GM19468 (cell line): ENCODE results near the gene MEGF11.

Experiments
- ATAC-seq: cut with Tn5 transposase; IDR thresholded peaks from one replicate; pipeline ENCODE4 v1.9.1; 2021; ENCODE audit warnings: mild to moderate bottlenecking, moderate library complexity, moderate number of reproducible peaks; ENCODE audit not compliant: unreplicated experiment; ENCODE audit errors: extremely low read depth

The MEGF11 gene

DNA sequence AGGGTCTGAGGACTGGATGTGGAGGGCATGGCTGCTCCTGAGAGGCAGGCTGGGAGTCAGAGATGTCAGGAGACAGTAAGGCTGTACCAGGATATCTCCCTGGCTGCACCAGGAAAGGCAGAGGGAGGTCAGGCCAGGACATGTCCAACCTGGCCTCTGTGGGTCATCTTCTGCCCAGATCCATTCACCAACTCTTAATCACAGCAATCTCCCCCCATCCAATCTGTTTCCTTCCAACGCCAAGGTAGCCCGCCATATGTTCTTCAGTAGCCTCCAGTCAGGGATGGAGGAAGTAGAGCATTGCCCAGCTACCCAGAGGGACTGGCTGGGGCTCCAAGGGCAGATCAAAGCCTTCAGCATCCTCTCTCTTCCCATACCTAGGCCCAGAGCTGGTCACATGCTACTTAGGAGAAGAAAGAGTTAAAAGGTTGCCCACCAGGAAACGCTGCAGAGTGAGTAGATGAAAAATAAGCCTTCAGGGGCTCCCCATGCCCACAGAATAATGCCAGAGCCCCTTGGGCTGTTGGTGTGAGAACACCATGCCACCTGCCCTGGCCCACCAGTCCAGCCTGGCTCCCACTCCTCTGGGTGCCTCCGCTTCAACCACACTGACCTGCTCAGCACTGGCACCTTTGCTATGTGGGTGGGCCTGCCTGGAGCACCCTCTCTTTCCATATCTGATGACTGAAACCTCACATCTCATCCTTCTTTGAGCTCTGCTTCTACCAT is 176.8 kb downstream of the MEGF11 start:
- ATAC-seq, result no peak

DNA sequence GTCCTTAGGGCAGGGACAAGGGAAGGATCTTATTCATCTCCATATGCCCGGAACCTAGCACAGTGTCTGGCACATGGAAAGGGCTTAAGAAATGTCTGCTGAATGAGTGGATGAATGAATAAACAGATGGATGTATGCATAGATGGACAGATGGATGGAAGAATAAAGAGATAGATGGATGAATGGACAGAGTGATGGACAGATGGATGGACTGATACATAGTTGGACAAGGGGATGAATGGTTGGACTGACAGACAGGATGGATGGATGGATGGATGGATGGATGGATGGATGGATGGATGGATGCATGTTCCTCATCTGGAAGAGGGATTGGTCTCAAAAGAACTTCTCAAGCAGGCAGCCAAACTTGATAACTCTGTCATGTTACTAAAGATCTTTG is 177.6 kb downstream of the MEGF11 start:
- no peak for ATAC-seq

DNA sequence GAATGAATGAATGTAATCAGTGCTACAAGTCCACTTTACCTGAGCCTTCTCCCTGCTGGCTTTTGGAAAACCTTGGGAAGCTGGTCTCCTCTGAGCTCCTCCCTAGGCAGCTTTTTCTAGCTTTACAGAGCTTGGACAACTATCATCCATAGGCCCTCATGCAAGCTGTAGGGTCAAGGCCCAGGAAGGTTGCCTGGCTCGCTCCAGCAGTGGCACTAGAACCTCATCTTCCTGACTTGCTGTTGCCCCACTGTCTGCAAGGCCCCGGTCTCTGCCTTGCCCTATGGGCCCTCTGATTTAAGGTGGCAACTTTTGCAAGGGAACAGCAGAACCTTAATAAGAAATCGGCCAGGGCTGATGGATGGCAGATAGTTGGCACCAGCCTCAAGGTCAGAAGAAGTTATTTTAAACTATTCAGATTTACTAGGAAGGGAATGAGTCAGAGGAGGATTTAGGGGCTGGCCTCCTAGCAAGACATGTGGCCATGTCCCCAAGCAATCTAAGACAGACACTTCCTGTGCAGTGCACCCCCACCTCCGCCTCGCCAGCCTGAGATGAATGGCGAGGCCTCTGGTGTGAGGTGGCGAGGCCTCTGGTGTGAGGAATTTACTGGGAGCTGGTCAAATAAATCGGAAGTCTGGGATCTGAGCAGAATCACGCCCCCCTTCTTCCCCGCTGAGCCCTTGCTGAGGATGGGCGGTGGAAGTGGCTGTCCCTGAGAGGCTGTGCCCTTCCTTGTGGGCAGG is 180.8 kb downstream of the MEGF11 start:
- no peak for ATAC-seq

DNA sequence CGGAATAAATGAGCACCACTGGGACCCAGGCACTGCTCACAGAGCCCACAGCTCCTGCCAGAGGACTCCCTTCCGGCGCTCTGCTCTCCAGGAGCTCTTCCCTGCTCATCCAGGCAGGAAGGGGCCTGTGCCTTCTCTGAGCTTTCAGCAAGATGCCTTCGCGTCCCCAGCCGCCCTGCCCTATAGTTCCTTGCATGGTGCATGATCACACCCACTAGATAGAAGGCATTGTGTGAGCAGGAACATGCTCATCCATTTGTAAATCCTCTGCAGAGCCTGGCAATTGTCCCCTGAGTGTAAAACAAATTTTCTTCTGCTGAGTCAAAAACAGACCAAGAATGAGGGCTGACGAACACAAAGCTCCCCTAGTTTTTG is 181.6 kb downstream of the MEGF11 start:
- ATAC-seq, result no peak

DNA sequence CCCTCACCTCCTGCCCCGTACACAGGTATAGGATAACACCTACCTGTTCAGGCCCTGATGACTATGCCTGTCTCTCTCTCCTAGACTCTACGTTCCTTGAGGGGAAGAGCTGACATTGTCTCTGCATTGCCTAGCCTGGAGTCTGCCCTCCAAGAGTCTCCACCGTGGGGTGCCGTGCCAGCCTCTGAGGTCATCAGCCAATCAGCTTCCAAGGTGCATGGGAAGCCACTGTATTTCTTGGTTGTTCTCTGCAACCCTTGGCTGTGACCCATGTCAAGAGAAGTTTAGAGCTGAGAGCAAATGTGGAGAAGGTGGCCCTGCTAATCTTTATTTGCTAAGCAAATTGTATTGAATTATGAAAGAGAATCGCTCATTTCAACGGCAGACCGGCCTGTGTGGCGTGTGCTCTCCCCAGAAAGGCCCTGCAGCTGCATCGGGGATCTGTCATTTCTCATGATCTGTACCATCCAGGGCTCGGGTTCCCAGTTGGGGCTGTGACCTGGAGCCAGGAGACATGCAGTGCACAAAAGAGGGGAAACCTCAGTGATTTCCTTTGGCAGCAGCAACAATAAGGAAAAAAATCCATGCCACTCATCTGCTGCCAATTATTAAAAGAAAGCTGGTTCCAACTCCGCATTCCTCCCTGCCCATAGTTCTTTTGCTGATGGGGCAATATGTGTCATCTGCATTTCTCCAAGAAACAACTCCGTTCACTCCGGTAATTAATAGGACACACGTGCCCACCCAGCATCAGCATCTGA is 182.2 kb downstream of the MEGF11 start:
- ATAC-seq, result no peak

DNA sequence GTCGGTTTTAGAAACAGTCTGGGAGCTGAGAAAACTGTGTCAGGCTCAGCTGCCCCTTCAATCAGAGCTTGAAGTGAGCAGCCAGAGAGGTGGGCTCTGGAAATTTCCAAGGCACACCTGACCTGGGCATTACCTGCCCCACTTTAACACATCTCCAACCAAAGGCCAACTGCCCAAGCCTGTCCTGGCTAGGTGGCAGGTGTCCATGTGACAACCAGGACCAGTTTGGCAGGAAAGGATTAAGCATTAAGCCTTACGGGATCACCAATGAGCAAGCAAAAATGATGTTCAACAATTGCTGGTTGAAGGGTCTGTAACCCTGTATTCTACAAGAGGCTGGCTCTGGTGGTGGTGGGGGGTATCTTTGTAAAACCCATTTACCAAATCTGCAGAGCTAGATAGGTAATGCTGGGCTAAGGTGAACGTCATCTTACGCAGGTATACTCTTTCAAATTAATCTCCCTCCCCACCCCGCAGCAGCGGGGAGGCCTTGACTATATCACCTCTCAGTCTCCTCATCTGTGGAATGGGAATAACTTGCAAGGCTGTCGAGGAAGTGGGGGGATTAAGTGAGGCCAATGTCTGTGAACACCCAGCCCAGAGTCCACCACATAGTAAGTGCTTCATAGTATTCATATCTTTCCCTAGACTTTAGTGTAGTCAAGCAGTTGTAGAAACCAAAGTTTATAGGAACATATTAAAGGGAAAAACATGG is 183.2 kb downstream of the MEGF11 start:
- ATAC-seq, result no peak

DNA sequence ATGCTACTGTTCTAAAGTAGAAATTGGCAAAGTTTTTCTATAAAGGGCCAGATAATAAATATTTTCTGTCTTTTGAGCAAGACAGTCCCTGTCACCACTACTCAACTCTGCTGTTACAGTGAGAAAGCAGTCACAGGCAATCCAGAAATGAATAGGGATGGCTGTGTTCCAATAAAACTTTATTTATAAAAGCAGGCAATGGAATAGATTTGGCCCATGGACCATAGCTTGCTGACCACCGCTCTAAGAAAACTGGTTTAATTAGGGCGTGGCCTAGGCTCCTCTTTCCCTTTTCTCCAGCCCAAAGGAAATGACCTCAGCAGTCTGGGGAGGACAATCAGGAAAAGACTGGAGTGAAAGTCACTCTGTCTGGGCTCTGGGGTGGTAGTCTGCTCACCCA is 183.8 kb downstream of the MEGF11 start:
- no peak for ATAC-seq

DNA sequence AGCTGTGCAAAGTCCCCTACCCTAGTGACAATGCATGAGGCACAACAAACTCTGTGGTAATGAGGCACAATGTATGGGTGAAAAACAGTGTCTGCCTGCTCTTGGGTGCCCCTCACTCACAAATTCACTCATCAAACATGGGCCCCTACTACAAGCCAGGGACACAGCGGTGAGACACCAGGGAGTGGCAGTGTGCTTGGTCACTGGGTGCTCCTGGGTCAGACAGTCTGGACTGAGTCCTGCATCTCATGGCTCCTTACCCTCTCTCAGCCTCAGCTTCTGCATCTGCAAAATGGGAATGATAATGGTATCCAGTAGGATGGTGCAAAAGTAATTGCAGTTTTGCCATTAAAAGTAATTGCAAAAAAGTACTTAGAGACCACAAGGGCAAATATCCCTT is 184.7 kb downstream of the MEGF11 start:
- no peak for ATAC-seq

DNA sequence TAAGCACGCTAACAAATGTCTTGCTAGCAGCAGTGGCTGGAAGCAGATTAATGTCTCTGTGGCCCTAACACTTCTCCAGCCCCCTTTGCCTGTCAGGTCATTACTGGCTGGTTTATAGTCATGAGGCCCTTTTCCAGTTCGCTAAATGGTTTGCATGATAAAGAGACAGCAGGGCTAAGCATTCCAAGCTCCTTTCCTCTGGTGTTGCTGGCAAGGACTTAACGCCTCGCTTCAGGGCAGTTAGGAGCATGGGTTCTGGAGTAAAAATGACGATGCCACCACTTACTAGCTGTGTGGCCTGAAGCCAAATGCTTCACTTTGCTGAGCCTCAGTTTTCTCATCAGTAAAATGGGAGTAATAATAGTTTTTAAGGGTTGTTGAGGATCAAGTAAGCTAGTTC is 185.9 kb downstream of the MEGF11 start:
- ATAC-seq, result no peak

DNA sequence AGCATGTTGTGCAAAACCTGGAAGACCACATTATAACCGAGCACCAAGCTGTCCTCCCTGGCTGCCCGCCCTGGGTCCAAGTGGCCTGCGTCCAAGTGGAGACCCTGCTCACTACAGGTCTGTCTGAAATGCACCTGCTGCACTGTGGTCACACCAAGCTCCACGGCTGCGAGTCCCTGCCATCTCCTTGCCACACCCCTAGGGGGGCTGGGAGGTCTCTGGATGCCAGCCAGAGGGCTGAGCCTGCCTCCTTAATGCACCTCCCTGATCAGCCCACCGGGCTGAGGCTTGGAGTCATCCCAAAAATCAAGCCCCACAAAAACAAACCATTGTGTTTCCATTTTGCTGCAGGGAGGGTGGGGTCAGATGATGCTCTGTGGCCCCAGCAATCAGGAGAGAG is 187.1 kb downstream of the MEGF11 start:
- ATAC-seq, result no peak

DNA sequence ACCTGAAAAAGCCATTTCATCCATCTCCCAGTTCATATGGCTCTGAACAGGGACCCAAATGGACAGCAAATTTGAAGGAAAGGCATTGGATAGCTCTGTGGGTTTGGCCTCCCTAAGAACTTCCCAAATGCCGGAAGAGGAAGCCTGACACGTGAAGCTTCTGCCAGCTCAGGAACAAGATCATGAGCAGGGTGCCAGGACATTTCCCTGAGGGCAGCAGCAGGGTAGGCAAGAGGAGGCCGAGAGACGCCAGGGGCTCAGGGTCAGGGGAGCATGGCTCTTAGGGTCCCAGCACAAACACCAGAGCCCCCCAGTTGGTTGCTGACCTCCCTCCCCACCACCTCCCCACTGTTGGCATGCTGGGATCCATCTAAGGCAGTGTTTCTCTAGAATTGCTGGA is 187.5 kb downstream of the MEGF11 start:
- ATAC-seq, result no peak

DNA sequence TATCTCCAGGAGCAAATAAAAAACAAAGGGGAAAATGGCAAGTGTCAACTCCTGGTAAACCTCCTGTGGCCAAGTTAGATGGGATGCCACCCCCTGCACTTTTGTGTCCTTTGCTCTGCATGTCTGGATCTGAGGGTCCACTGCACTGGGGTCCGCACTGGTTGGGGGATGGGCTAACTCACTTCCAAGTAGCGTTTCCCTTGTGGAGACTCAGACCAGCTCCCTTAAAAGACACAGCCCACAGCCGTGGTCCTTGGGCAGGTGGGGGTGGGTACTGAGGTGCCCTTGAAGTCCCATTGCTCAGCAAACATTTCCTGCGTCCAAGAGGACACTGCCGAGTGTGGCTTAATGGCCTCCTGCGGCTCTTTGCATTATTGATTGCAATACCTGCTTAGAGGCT is 188.2 kb downstream of the MEGF11 start:
- no peak for ATAC-seq

DNA sequence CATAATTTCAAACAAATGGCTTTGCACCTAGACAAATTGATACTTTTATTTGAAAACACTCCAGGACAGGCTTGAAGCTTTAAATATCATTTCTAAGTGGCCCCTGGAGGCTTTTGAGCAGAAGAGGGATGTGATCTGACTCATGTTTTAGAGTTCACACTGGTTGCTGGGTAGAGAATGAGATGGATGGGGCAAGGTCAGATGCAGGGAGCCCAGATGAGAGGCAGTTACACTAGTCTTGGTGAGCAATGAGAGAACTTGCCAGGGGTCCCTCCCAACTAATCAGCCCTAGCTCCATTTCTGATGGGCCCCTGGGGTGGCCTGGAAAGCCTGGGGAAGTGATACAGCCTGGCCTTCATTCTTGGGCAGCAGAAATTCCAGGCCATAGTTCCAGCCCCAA is 190.4 kb downstream of the MEGF11 start:
- ATAC-seq, result no peak

DNA sequence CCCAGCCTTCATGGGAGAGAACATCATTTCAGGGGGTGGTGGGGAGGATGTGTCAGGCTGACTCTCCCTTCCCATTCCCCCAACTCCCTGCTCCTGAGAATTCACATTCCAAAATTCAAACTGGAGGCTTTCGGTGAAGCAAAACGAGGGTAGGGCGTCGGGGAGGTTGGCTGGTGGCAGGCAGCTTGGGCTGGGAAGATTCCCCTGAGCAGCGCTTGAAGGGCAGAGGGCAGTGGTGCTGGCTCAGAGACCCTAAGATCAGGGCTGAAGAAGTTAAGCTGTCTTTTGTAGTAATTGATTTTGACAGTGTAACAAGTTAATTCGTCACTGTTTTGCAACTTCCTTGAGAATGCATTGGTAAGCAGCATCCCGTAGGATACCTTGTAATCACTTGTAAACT is 196.5 kb downstream of the MEGF11 start:
- ATAC-seq, result no peak

DNA sequence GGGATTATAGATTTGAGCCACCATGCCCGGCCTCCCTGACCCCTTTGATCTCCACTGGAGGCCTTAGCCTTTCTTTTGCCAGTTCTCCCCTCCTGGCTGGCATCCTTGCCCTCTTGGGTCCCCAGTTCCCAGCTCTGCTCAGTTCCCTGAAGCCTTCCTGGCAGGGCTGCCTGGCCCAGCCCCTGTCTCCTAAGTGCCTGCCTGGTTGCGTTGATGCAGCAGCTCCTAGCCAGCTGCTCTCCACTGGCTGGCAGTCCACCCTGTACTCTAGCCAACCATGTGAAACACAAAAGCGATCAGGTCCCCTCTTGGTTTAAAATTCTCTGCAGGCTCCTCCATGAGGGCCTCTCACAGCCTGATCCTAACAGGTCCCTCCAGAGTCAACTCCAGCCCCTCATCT is 199.6 kb downstream of the MEGF11 start:
- ATAC-seq, result no peak

DNA sequence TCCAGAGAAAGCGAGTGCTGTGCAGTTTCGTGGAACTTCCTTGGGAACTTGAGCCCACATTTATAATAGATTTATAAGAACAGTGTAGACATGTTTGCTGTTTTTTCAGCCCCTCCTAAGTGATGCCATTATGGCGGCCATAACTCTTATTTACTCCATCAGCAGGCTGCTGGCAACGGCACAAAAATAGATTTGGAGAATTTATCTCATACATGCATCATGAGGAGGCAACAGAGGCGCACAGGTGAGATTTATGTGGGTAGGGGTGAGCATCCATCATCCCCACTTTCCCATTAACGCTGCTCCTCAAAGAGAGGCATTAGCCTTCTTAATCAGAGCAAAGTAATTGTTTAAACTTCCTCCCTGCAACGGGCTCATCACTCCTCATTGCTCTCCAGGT is 201.7 kb downstream of the MEGF11 start:
- ATAC-seq, result no peak

DNA sequence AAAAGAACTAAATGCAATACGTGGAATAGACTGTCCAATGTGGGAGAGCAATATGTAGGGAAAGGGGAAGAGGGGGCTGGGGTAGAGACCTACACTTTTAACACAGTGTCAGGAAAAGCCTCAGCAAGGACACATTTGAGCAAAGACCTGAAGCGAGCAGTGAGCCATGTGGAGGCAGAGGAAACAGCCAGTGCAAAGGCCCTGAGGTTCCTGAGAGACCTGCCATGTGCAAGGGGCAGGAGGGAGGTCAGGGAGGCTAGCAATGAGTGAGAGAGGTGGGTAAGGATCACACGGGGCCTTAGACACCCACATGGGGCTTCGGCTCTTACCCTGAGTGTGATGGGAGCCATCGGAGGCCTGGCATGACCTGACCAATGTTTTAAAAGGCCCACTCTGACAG is 203.3 kb downstream of the MEGF11 start:
- no peak for ATAC-seq

DNA sequence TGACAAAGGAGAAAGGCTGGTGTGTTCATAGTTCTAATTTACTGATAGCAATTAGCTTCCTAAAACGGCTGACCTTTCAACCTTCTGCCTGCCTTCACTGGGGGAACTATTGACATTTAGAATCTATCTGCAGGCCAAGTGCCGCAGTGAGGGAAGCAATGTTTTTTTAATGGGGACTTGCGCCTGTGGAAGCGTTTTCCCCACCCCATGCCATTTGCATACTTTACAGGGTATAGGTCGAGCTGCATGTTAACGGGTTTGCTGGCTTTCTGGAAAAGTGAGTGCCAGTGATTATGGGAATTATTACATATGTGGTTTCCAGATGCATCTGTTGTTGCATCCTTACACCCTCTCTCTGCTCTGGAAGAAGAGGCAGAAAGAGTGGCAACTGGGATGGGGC is 204.2 kb downstream of the MEGF11 start:
- ATAC-seq, result no peak

DNA sequence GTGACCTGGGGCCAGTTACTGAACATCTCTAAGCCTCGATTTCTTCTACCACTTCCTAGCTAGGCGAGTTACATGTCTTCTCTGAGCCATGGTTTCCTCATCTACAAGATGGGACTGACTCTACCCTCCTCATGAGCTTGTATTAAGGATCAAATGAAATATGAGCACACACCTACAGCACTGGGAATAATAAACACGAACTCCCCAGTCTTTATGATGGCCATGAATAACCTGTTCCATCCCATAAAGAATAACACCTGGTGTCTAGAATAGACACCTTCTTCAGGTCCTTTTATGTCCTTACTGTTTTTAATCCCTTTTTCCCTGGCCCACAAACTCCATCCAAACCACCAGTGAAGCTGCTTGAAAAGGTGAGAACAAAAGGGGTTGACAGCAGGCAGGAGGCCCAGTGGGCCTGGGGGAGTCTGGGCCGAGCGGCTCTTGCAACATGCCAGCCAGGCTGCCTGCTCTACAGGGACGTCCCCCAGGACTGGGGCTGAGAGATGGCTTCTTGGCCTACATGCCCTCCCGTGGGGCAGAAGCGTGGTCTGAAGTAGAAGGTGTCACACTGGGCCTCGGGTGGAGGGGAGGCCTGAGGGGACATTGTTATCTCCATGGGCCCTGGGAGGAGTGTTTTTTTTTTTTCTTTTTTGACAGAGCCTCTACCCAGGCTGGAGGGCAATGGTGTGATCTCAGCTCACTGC is 206.1 kb downstream of the MEGF11 start:
- no peak for ATAC-seq

DNA sequence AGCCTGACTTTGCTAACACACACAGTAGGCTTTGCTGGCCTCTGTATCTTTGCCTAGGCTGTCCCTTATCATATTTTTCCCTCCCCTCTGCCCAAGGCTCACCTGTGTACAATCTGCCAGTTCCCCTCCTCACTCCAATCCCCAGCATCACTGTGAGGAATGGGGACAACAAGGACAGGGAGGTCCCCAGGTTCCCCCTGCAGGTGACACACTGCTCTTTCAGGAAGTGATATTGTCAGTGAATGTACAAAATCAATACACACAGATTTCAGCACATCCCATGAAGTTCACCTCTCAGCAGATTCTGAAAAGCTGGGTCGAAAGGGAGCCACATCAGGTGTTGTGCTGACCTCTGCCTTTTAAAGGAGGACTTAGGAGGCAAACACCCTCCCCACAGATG is 206.8 kb downstream of the MEGF11 start:
- no peak for ATAC-seq
